Neuronal stem cell (in vitro differentiated cells): ENCODE data around the gene CDK14.
"Not testable (repeated sequence)": the region's sequence is repeated elsewhere in the genome, so short reads cannot be mapped to it uniquely, and the experiment has no call there.

ENCODE experiments used
- DNase-seq: peaks from one replicate; pipeline ENCODE4 v3.0.0-alpha.2; 2013; ENCODE audit warnings: low spot score
- H2AFZ ChIP-seq: one replicate; pipeline ENCODE4 v1.6.1; 2013; ENCODE audit warnings: mild to moderate bottlenecking, low read length, inconsistent platforms
- H2AK5ac ChIP-seq: 2 replicates; pipeline ENCODE4 v1.6.1; 2013; ENCODE audit warnings: low read depth, mild to moderate bottlenecking, inconsistent platforms, low read length, moderate library complexity, mixed read lengths
- H2BK120ac ChIP-seq: 2 replicates; pipeline ENCODE4 v1.6.1; 2013; ENCODE audit warnings: low read depth, mild to moderate bottlenecking, inconsistent platforms, low read length, moderate library complexity, mixed read lengths
- H2BK12ac ChIP-seq: one replicate; pipeline ENCODE4 v1.6.1; 2013; ENCODE audit warnings: low read length, inconsistent platforms
- H2BK15ac ChIP-seq: 2 replicates; pipeline ENCODE4 v1.6.1; 2013; ENCODE audit warnings: mild to moderate bottlenecking, low read length, inconsistent platforms, mixed read lengths
- H2BK5ac ChIP-seq: one replicate; pipeline ENCODE4 v1.6.1; 2013; ENCODE audit warnings: inconsistent platforms, mild to moderate bottlenecking, low read length, moderate library complexity
- H3K14ac ChIP-seq: one replicate; pipeline ENCODE4 v1.6.1; 2013; ENCODE audit warnings: low read length, inconsistent platforms
- H3K18ac ChIP-seq: 2 replicates; pipeline ENCODE4 v1.6.1; 2013; ENCODE audit warnings: low read length, inconsistent platforms
- H3K23ac ChIP-seq: 2 replicates; pipeline ENCODE4 v1.6.1; 2013; ENCODE audit warnings: low read depth, mild to moderate bottlenecking, mixed read lengths, low read length, inconsistent platforms; ENCODE audit not compliant: poor library complexity
- H3K27ac ChIP-seq: replicated peaks from 3 replicates; pipeline ENCODE4 v1.5.1; 2013; ENCODE audit warnings: low read length, inconsistent platforms
- H3K27me3 ChIP-seq, 3 experiments: 2 replicates each; pipeline ENCODE4 v1.6.1; 2013; ENCODE audit warnings: low read length in 3 of 3, mild to moderate bottlenecking in 2 of 3, inconsistent platforms in 1 of 3, low read depth in 1 of 3, mixed read lengths in 1 of 3, moderate library complexity in 1 of 3; ENCODE audit not compliant: control insufficient read depth in 3 of 3, insufficient read depth in 3 of 3
- H3K36me3 ChIP-seq, 2 donors: replicated peaks in 1 of 2; 2 replicates each; pipeline ENCODE4 v1.6.1; 2013; ENCODE audit warnings: low read length in 2 of 2; ENCODE audit not compliant: control insufficient read depth in 2 of 2, insufficient read depth in 2 of 2
- H3K4ac ChIP-seq: 2 replicates; pipeline ENCODE4 v1.6.1; 2013; ENCODE audit warnings: inconsistent platforms, mild to moderate bottlenecking, low read length, moderate library complexity
- H3K4me1 ChIP-seq, 2 donors: 1 replicate in 1 of 2; 2 replicates in 1 of 2; pipeline ENCODE4 v1.6.1; 2013; ENCODE audit warnings: low read length in 2 of 2, low read depth in 1 of 2; ENCODE audit not compliant: control insufficient read depth in 2 of 2, insufficient read depth in 1 of 2
- H3K4me2 ChIP-seq: one replicate; pipeline ENCODE4 v1.6.1; 2013; ENCODE audit warnings: mild to moderate bottlenecking, low read length, inconsistent platforms; ENCODE audit not compliant: insufficient read depth, poor library complexity, severe bottlenecking
- H3K4me3 ChIP-seq, 2 donors: 2 replicates each; pipeline ENCODE4 v1.5.1; 2013; ENCODE audit warnings: low read length in 2 of 2, mild to moderate bottlenecking in 2 of 2, inconsistent platforms in 1 of 2, moderate library complexity in 1 of 2
- H3K79me1 ChIP-seq: one replicate; pipeline ENCODE4 v1.6.1; 2013; ENCODE audit warnings: low read depth, mild to moderate bottlenecking, inconsistent platforms, low read length, moderate library complexity
- H3K9ac ChIP-seq: one replicate; pipeline ENCODE4 v1.6.1; 2013; ENCODE audit warnings: mild to moderate bottlenecking, low read depth, low read length, inconsistent platforms; ENCODE audit not compliant: poor library complexity
- H3K9me3 ChIP-seq, 2 donors: replicated peaks in 1 of 2; 2 replicates each; pipeline versions ENCODE3 to v1.6.1; 2013; ENCODE audit warnings: low read length in 2 of 2, mild to moderate bottlenecking in 2 of 2, inconsistent platforms in 1 of 2, low read depth in 1 of 2, mixed read lengths in 1 of 2, moderate library complexity in 1 of 2; ENCODE audit not compliant: control insufficient read depth in 2 of 2, insufficient read depth in 1 of 2
- H4K8ac ChIP-seq: one replicate; pipeline ENCODE4 v1.6.1; 2013; ENCODE audit warnings: low read depth, mild to moderate bottlenecking, inconsistent platforms, low read length, moderate library complexity
- H4K91ac ChIP-seq: one replicate; pipeline ENCODE4 v1.6.1; 2013; ENCODE audit warnings: low read length, low read depth, mild to moderate bottlenecking, inconsistent platforms; ENCODE audit not compliant: poor library complexity
- WGBS, 2 donors: extraction: QIAGEN DNeasy Blood & Tissue Kit; methylation state at CpG; one replicate each; pipeline ENCODE4 v1.1.7; 2013; ENCODE audit warnings: missing lambda C conversion rate in 2 of 2, mixed read lengths in 1 of 2; ENCODE audit not compliant: insufficient read length in 2 of 2, insufficient replicate concordance in 1 of 2; ENCODE audit errors: extremely low coverage in 2 of 2; 5-methylcytosine and 5-hydroxymethylcytosine counted together

Gene CDK14

GRCh38 chr7:90768301-90768700 is 172.2 kb downstream of the CDK14 start:
- no peak overlapping the region for H2BK5ac ChIP-seq
- H2AFZ ChIP-seq: no peak overlapping the region
- no peak overlapping the region for H4K8ac ChIP-seq
- H3K27ac ChIP-seq: no peak overlapping the region
- no peak overlapping the region for H3K4me3 ChIP-seq
- no peak overlapping the region for H3K23ac ChIP-seq
- H2AK5ac ChIP-seq: no peak overlapping the region
- no peak for DNase-seq
- WGBS, 2 donors: no CpG with 5 or more reads among the region's 6 CpGs
- H3K36me3 ChIP-seq: peaks cover 0 to 8% of the 10 kb centered on the region in 2 donors
- H3K4me1 ChIP-seq: peaks cover 0 to 3% of the 10 kb centered on the region in 2 donors
- no peak overlapping the region for H3K4me2 ChIP-seq
- no peak overlapping the region for H4K91ac ChIP-seq
- no peak overlapping the region for H3K9ac ChIP-seq
- H3K27me3 ChIP-seq: no peaks in the 10 kb centered on the region
- H3K18ac ChIP-seq: no peak overlapping the region
- no peak overlapping the region for H2BK12ac ChIP-seq
- peaks cover 2% of the 10 kb centered on the region for H3K79me1 ChIP-seq
- no peak overlapping the region for H3K14ac ChIP-seq
- H3K9me3 ChIP-seq: no peaks in the 10 kb centered on the region
- no peak overlapping the region for H3K4ac ChIP-seq
- no peak overlapping the region for H2BK120ac ChIP-seq
- H2BK15ac ChIP-seq: no peak overlapping the region

- DNase-seq: no peak
- Histone ChIP-seq H2AK5ac (no peak overlapping the region), H3K9me3 (no peaks in the 10 kb centered on the region), H3K14ac (no peak overlapping the region), H3K27me3 (no peaks in the 10 kb centered on the region), H4K91ac (no peak overlapping the region), H3K27ac (no peak overlapping the region), H4K8ac (no peak overlapping the region), H2BK12ac (no peak overlapping the region), H3K4me3 (no peak overlapping the region), H2AFZ (no peak overlapping the region), H2BK120ac (no peak overlapping the region), H3K18ac (no peak overlapping the region), H2BK15ac (no peak overlapping the region), H3K9ac (no peak overlapping the region), H3K79me1 (peaks cover 2% of the 10 kb centered on the region), H3K36me3 (peaks cover 0 to 8% of the 10 kb centered on the region in 2 donors), H2BK5ac (no peak overlapping the region), H3K4ac (no peak overlapping the region), H3K23ac (no peak overlapping the region), H3K4me1 (peaks cover 0 to 3% of the 10 kb centered on the region in 2 donors), H3K4me2 (no peak overlapping the region)
Measured at GRCh38 chr7:90769036-90769435, 172.9 kb downstream of the CDK14 start.

GRCh38 chr7:90769566-90769965 is 173.4 kb downstream of the CDK14 start:
- H2BK5ac ChIP-seq, H4K91ac ChIP-seq, H3K9me3 ChIP-seq, H3K36me3 ChIP-seq, H3K4ac ChIP-seq, H3K18ac ChIP-seq, H2AK5ac ChIP-seq, H3K9ac ChIP-seq, H3K4me3 ChIP-seq, H3K4me2 ChIP-seq, H3K79me1 ChIP-seq, H2AFZ ChIP-seq, H3K27me3 ChIP-seq, H4K8ac ChIP-seq, DNase-seq, H2BK15ac ChIP-seq, H3K14ac ChIP-seq, H2BK120ac ChIP-seq, H3K23ac ChIP-seq, H3K27ac ChIP-seq, H2BK12ac ChIP-seq, H3K4me1 ChIP-seq: not testable (repeated sequence)
- no CpG with 5 or more reads among the region's 5 CpGs for WGBS, 2 donors

GRCh38 chr7:90771281-90771680 is 175.2 kb downstream of the CDK14 start:
- Histone ChIP-seq H3K36me3 (peaks cover 0 to 8% of the 10 kb centered on the region in 2 donors), H2BK120ac (no peak overlapping the region), H2AFZ (no peak overlapping the region), H3K18ac (no peak overlapping the region), H4K8ac (no peak overlapping the region), H3K79me1 (peaks cover 2% of the 10 kb centered on the region), H2BK12ac (no peak overlapping the region), H2BK15ac (no peak overlapping the region), H2AK5ac (no peak overlapping the region), H3K9ac (no peak overlapping the region), H3K27me3 (no peaks in the 10 kb centered on the region), H3K23ac (no peak overlapping the region), H3K4me2 (no peak overlapping the region), H3K4ac (no peak overlapping the region), H3K4me1 (no peaks in the 10 kb centered on the region), H4K91ac (no peak overlapping the region), H3K14ac (no peak overlapping the region), H3K4me3 (no peak overlapping the region), H3K27ac (no peak overlapping the region), H3K9me3 (no peaks in the 10 kb centered on the region), H2BK5ac (no peak overlapping the region)
- DNase-seq: no peak
- WGBS, 2 donors: no CpG with 5 or more reads among the region's 2 CpGs
